K562 (cell line): ENCODE results near the gene GRIN1. TPM values are rescaled to one million over a fixed set of nuclear protein-coding genes. Genes with fewer than 3 reads are reported as not detected.

Source experiments
- ATAC-seq: fragments of 200-7000 bp; cut with Tn5 transposase; 3 replicates; pipeline ENCODE4 v1.9.1; 2020; ENCODE audit warnings: moderate library complexity
- BruUV-seq: library from RNA; stranded (reverse); fragments of 400-500 nt; replicated peaks from 2 replicates; lab custom pipeline; 2021; lab: Mats Ljungman, UMichigan
- CTCF ChIA-PET: fragments of 300-600 bp; formaldehyde crosslinking; extraction: SDS; loops from one replicate; lab custom pipeline; 2021; ENCODE audit warnings: low intra/inter-chr PET ratio; lab: Yijun Ruan, JAX
- POLR2A ChIA-PET: fragments of 300-600, 350-650 bp; sonication (Branson Sonifier 250); formaldehyde crosslinking; extraction: SDS; loops from one replicate; lab custom pipeline; 2021; ENCODE audit warnings: antibody characterized with exemption, inconsistent platforms; lab: Yijun Ruan, JAX
- DNase-seq, 4 experiments: peaks; one replicate each; pipeline versions ENCODE4 v3.0.0 to v3.0.0-alpha.2; 2011 to 2018; ENCODE audit warnings: low spot score in 3 of 4, mixed read lengths in 3 of 4; ENCODE audit errors: extremely low read depth in 1 of 4
- FAIRE-seq: peaks from 2 replicates; lab custom pipeline; 2011; peaks lifted over from hg19 to GRCh38; lab: Jason Lieb, UNC
- H2AFZ ChIP-seq: 2 replicates; pipeline ENCODE4 v1.6.0; 2011; ENCODE audit warnings: low read depth, low read length, control low read depth, inconsistent platforms
- H3K27ac ChIP-seq: fragments of 200-600 bp; 3 replicates; pipeline ENCODE4 v1.8.0; 2011; ENCODE audit warnings: low read depth, mild to moderate bottlenecking, control low read depth, inconsistent platforms, low read length, moderate library complexity, mixed read lengths; ENCODE audit errors: extremely low read depth
- H3K27me3 ChIP-seq, 2 experiments: fragments of 300-600 bp in 1 of 2; 2 replicates in 1 of 2; 3 replicates in 1 of 2; pipeline versions ENCODE4 v1.6.0 to v1.8.0; 2011; ENCODE audit warnings: inconsistent platforms in 2 of 2, low read length in 2 of 2, mild to moderate bottlenecking in 1 of 2, mixed read lengths in 1 of 2, moderate library complexity in 1 of 2; ENCODE audit not compliant: control insufficient read depth in 2 of 2, insufficient read depth in 2 of 2
- H3K36me3 ChIP-seq: fragments of 300-600 bp; 3 replicates; pipeline ENCODE4 v1.8.0; 2011; ENCODE audit warnings: mild to moderate bottlenecking, low read length, inconsistent platforms; ENCODE audit not compliant: control insufficient read depth, insufficient read depth
- H3K4me1 ChIP-seq, 2 experiments: fragments of 200-600 bp in 1 of 2; replicated peaks in 1 of 2; 2 replicates in 1 of 2; 3 replicates in 1 of 2; pipeline versions ENCODE4 v1.5.1 to v1.8.0; 2011; ENCODE audit warnings: inconsistent platforms in 2 of 2, low read length in 2 of 2, mild to moderate bottlenecking in 1 of 2, mixed read lengths in 1 of 2, moderate library complexity in 1 of 2; ENCODE audit not compliant: control insufficient read depth in 2 of 2, insufficient read depth in 2 of 2
- H3K4me2 ChIP-seq: 2 replicates; pipeline ENCODE4 v1.6.1; 2011; ENCODE audit warnings: low read length, control low read depth, inconsistent platforms, mixed read lengths; ENCODE audit not compliant: insufficient read depth
- H3K4me3 ChIP-seq: fragments of 200-600 bp; sonication (generic), shearing (Covaris generic); 2 replicates; pipeline ENCODE4 v1.5.1; 2016; ENCODE audit warnings: control low read depth, inconsistent platforms
- H3K79me2 ChIP-seq: fragments of 200-600 bp; 3 replicates; pipeline ENCODE4 v1.8.0; 2011; ENCODE audit warnings: low read length, inconsistent platforms; ENCODE audit not compliant: control insufficient read depth, insufficient read depth
- H3K9ac ChIP-seq, 2 experiments: 2 replicates each; pipeline versions ENCODE4 v1.6.0 to v1.6.1; 2011; ENCODE audit warnings: low read depth in 2 of 2, low read length in 2 of 2, control low read depth in 1 of 2, inconsistent platforms in 1 of 2, mild to moderate bottlenecking in 1 of 2, mixed read lengths in 1 of 2; ENCODE audit not compliant: insufficient read depth in 1 of 2
- H3K9me1 ChIP-seq: one replicate; pipeline ENCODE4 v1.6.0; 2011; ENCODE audit warnings: inconsistent platforms, mild to moderate bottlenecking, low read length, moderate library complexity; ENCODE audit not compliant: control insufficient read depth, insufficient read depth
- H3K9me3 ChIP-seq: replicated peaks from 2 replicates; pipeline ENCODE4 v1.5.1; 2011; ENCODE audit warnings: low read depth, low read length, inconsistent platforms; ENCODE audit not compliant: control insufficient read depth, insufficient read depth
- H4K20me1 ChIP-seq: replicated peaks from 2 replicates; pipeline ENCODE4 v1.6.1; 2011; ENCODE audit warnings: low read length, inconsistent platforms, mixed read lengths; ENCODE audit not compliant: control insufficient read depth, insufficient read depth
- EGR1 ChIP-seq: fragments of 450-650 bp; conservative IDR thresholded peaks from 2 replicates; pipeline ENCODE4 v1.6.1; 2017; ENCODE audit warnings: mild to moderate bottlenecking
- ELF1 ChIP-seq: fragments of 200-800 bp; sonication (Bioruptor generic); IDR thresholded peaks from 2 replicates; pipeline ENCODE4 v1.6.1; 2016; ENCODE audit warnings: missing genetic modification characterization, missing compliant biosample characterization
- EZH2 ChIP-seq: IDR thresholded peaks from 2 replicates; pipeline ENCODE4 v1.6.1; 2012; ENCODE audit warnings: low read depth, mild to moderate bottlenecking, inconsistent platforms, low read length, borderline replicate concordance
- HINFP ChIP-seq: fragments of 450-650 bp; conservative IDR thresholded peaks from 2 replicates; pipeline ENCODE4 v1.6.1; 2016; ENCODE audit warnings: missing genetic modification characterization, low read depth, mild to moderate bottlenecking, control low read depth, missing compliant biosample characterization
- KHSRP ChIP-seq: fragments of 450-650 bp; IDR thresholded peaks from 2 replicates; pipeline ENCODE4 v1.6.1; 2017
- LEF1 ChIP-seq: fragments of 450-650 bp; IDR thresholded peaks from 2 replicates; pipeline ENCODE4 v1.6.1; 2016; ENCODE audit warnings: mild to moderate bottlenecking
- POLR2B ChIP-seq: fragments of 450-650 bp; IDR thresholded peaks from 2 replicates; pipeline ENCODE4 v1.6.1; 2018; ENCODE audit warnings: low read depth; ENCODE audit not compliant: partially characterized antibody
- RFX5 ChIP-seq: IDR thresholded peaks from 2 replicates; pipeline ENCODE4 v1.6.1; 2011; ENCODE audit warnings: low read depth, mild to moderate bottlenecking, improper control_type of control experiment, low read length
- SOX6 ChIP-seq: fragments of 450-650 bp; IDR thresholded peaks from 2 replicates; pipeline ENCODE4 v1.6.1; 2014; ENCODE audit warnings: mild to moderate bottlenecking
- TBL1XR1 ChIP-seq, 2 experiments: IDR thresholded peaks; 2 replicates each; pipeline ENCODE4 v1.6.1; 2012; ENCODE audit warnings: improper control_type of control experiment in 2 of 2, low read length in 2 of 2, mild to moderate bottlenecking in 1 of 2
- ZKSCAN1 ChIP-seq: fragments of 150-350 bp; IDR thresholded peaks from 2 replicates; pipeline ENCODE4 v1.6.1; 2016; ENCODE audit warnings: low read depth, low read length
- ZNF232 ChIP-seq: sonication (generic); formaldehyde crosslinking; IDR thresholded peaks from 2 replicates; pipeline ENCODE4 v1.8.0; 2022; ENCODE audit warnings: mild to moderate bottlenecking, missing genetic modification reagents
- ZNF764 ChIP-seq: fragments of 250-450 bp; sonication (Bioruptor Pico); IDR thresholded peaks from 2 replicates; pipeline ENCODE4 v1.4.0; 2020; ENCODE audit warnings: low read depth, mild to moderate bottlenecking, moderate library complexity
- WGBS: fragments of 100-300 bp; shearing (Covaris generic); methylation state at CpG from one replicate; pipeline ENCODE4 v1.1.6; 2016; ENCODE audit warnings: low coverage, mixed read lengths; ENCODE audit not compliant: insufficient coverage; ENCODE audit errors: missing lambda C conversion rate; 5-methylcytosine and 5-hydroxymethylcytosine counted together
- in situ Hi-C: fragments of 300-500 bp; cut with MboI; formaldehyde crosslinking; loops from 4 replicates; pipeline ENCODE4 v1.15.0; 2018; ENCODE audit warnings: inconsistent platforms, mixed read lengths
- intact Hi-C: fragments of 100-400 bp; cut with micrococcal nuclease; formaldehyde crosslinking; loops from 2 replicates; pipeline ENCODE4 v1.14.2; 2022
- polyA plus RNA-seq, 8 experiments: library from polyadenylated mRNA; depleted of rRNA in 4 of 8; stranded (reverse) in 5 of 8; unstranded in 3 of 8; fragments of >200 nt; fragmentation: Nextera tagmentation in 2 of 8; fragmentation: Illumina TruSeq in 1 of 8; extraction: Ambion mirVana in 2 of 8; extraction: Trizol in 1 of 8; gene quantifications; 2 replicates each; pipeline versions ENCODE4 v1.2.1 to v1.2.3, GENCODE V29; 2011 to 2014; ENCODE audit warnings: inconsistent platforms in 1 of 8, missing spikeins in 1 of 8
- total RNA-seq, 7 experiments: library from RNA; depleted of rRNA in 6 of 7; stranded (reverse); fragments of >200 nt in 6 of 7; fragmentation: Illumina TruSeq in 2 of 7; extraction: Trizol in 2 of 7; gene quantifications; 2 replicates each; pipeline versions ENCODE4 v1.2.1 to v1.2.3, GENCODE V29; 2011 to 2021; ENCODE audit warnings: low replicate concordance in 1 of 7
- TF ChIP-seq, protein P1 (sequence below): fragments of 450-650 bp; formaldehyde crosslinking; IDR thresholded peaks from 2 replicates; pipeline ENCODE4 v1.4.0; 2020; ENCODE audit warnings: mild to moderate bottlenecking, moderate library complexity
- TF ChIP-seq, protein P2 (sequence below): conservative IDR thresholded peaks from 2 replicates; pipeline ENCODE4 v1.6.1; 2011; ENCODE audit warnings: low read depth, mild to moderate bottlenecking, low read length; ENCODE audit not compliant: control insufficient read depth

GRIN1 gene
- total and polyA plus RNA-seq, 9 of the 15 experiments (the other 6 are each of a cell fraction or from before 2014, with no cell fraction given) = 0.03 to 0.35 (median 0.16) TPM; not detected in 6

DNA sequence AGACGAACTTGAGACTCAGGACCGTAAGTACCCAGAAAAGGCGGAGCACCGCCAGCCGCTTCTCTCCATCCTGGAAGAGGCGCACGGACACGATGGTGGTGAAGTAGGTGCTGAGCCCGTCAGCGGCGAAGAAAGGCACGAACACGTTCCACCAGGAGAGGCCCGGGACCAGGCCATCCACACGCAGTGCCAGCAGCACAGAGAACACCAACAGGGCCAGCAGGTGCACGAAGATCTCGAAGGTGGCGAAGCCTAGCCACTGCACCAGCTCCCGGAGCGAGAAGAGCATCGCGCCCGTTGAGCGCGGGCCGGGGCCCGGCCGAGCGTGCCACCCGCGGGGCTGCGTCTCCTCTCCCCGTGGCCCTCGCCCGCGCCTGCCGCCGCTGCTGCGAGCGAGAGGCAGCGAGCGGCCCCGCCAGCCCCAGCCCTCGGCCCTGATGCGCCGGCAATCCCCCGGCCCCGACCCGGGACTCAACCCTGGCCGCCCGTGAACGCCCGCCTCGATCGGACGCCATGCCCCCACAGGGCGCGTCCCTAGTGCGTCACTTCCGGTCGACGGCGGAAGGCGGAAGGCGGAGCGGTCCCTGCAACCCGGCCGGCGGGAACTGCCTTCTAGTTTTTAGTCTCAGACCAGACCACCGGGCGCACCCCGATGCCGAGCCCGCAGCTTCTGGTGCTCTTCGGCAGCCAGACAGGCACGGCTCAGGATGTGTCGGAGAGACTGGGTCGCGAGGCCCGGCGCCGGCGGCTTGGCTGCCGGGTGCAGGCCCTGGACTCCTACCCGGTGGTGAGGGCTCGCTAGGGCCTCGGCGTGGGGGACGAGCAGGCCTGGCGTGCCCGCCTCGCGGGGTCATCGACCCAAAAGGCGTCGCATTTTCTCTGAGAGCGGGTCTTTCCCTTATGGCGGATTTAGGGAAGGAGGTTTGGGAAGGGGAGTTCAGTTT lies 66.4 kb downstream of the GRIN1 start, which contains the start of the genes NDOR1 and TMEM203:
Gene NDOR1 (plus strand): TSS at position 575 of the 944 bp plus-strand sequence. CDS start 78 bp downstream, at position 653.
Gene TMEM203 (minus strand): TSS at position 523 of the 944 bp plus-strand sequence. CDS start 234 bp downstream, at position 289.
- FAIRE-seq = peak; percentile 69
- POLR2A ChIA-PET = interaction anchor here (1.0 to 5.7 kb wide), 5 partner anchors 10 to 119 kb away, joined by 3 to 56 read pairs (median 5); partner anchors contain the start of genes ANAPC2, MAN1B1 and SSNA1
- ATAC-seq = peak; percentile 60
- Histone ChIP-seq H3K4me3 (peak within 1 kb of the TSS; percentile 99), H2AFZ (peak within 1 kb of the TSS; percentile 77), H3K4me2 (peak within 1 kb of the TSS; percentile 95), H4K20me1 (no peaks in the 10 kb centered on the region; the same call in 1 of the 2 replicates), H3K9me1 (peaks cover 3% of the 10 kb centered on the region), H3K4me1 (peaks cover 28 to 59% of the 10 kb centered on the region in 2 experiments), H3K9me3 (no peaks in the 10 kb centered on the region), H3K27ac (peak within 1 kb of the TSS; percentile 88), H3K27me3 (no peaks in the 10 kb centered on the region), H3K79me2 (peaks cover 59% of the 10 kb centered on the region), H3K9ac (peak within 1 kb of the TSS; percentile 92 to 98), H3K36me3 (peaks cover 43% of the 10 kb centered on the region; the same call in 2 of the 3 replicates)
- BruUV-seq = no TSS peak
- CTCF ChIA-PET = no interaction called here
- intact Hi-C loops (no loop called here), in situ Hi-C loops (no loop called here)
- DNase-seq = peak; percentile 89 to 94 (median 91)
- WGBS = under 1% methylated on average over 63 of the region's 98 CpGs
- peak; percentile 57 for TF ChIP-seq POLR2B
- 0 out of 2 replicates have a peak, but pooled peaks have one; percentile 20 for TF ChIP-seq LEF1
- TF ChIP-seq EZH2 = no peak
- TF ChIP-seq SOX6 = peak; percentile 52; the same call in 1 of the 2 replicates
- 0 out of 2 replicates have a peak, but pooled peaks have one; percentile 56 for TF ChIP-seq KHSRP
- no peak for TF ChIP-seq RFX5
- 0 out of 2 replicates have a peak, but pooled peaks have one; percentile 32 for TF ChIP-seq EGR1
- no peak for TF ChIP-seq ZNF764 (CRISPR knock-in tag)
- TF ChIP-seq TBL1XR1 (IDR thresholded peaks at IDR 0.05; ENCODE audit: low read length in 2 of 2) = 0 out of 4 replicates have a peak, but pooled peaks of 1 of the 2 experiments have one; percentile 40
- TF ChIP-seq ZKSCAN1 = 0 out of 2 replicates have a peak, but pooled peaks have one; percentile 34
- TF ChIP-seq, protein P1, sequence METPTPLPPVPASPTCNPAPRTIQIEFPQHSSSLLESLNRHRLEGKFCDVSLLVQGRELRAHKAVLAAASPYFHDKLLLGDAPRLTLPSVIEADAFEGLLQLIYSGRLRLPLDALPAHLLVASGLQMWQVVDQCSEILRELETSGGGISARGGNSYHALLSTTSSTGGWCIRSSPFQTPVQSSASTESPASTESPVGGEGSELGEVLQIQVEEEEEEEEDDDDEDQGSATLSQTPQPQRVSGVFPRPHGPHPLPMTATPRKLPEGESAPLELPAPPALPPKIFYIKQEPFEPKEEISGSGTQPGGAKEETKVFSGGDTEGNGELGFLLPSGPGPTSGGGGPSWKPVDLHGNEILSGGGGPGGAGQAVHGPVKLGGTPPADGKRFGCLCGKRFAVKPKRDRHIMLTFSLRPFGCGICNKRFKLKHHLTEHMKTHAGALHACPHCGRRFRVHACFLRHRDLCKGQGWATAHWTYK (CRISPR knock-in tag) = 0 out of 2 replicates have a peak, but pooled peaks have one; percentile 31
- peak; percentile 75; the same call in 1 of the 2 replicates for TF ChIP-seq ZNF232 (CRISPR knock-in tag)
- TF ChIP-seq, protein P2, sequence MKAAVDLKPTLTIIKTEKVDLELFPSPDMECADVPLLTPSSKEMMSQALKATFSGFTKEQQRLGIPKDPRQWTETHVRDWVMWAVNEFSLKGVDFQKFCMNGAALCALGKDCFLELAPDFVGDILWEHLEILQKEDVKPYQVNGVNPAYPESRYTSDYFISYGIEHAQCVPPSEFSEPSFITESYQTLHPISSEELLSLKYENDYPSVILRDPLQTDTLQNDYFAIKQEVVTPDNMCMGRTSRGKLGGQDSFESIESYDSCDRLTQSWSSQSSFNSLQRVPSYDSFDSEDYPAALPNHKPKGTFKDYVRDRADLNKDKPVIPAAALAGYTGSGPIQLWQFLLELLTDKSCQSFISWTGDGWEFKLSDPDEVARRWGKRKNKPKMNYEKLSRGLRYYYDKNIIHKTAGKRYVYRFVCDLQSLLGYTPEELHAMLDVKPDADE = peak; percentile 80; the same call in 1 of the 2 replicates
- TF ChIP-seq HINFP = no peak
- TF ChIP-seq ELF1 (tag) = peak; percentile 96
